ENCODE data around the gene GTF2F1. TPM values are rescaled to one million over a fixed set of nuclear protein-coding genes. Genes with fewer than 3 reads are reported as not detected.

The GTF2F1 gene
- total RNA-seq, 1 donor from 2014 or later, result 67.9 TPM

GRCh38 chr19:6414793-6415590 lies 22.0 kb upstream of the GTF2F1 start:
- DNase-seq (ENCODE audit: low spot score in 2 of 2), result no peak
- Histone ChIP-seq H3K36me3 (peaks cover 61% of the 10 kb centered on the region in 2 donors), H3K27me3 (no peaks in the 10 kb centered on the region), H3K9me3 (no peaks in the 10 kb centered on the region), H3K27ac (no peak overlapping the region), H3K4me1 (no peaks in the 10 kb centered on the region), H3K4me3 (no peak overlapping the region)
- intact Hi-C loops (cut with DNase I), result no loop called here
- TF ChIP-seq CTCF (IDR thresholded peaks at IDR 0.05), result no peak

GRCh38 chr19:6413721-6414643 lies 21.0 kb upstream of the GTF2F1 start:
- Histone ChIP-seq H3K4me1 (no peaks in the 10 kb centered on the region), H3K27ac (no peak overlapping the region), H3K9me3 (no peaks in the 10 kb centered on the region), H3K27me3 (no peaks in the 10 kb centered on the region), H3K4me3 (no peak overlapping the region), H3K36me3 (peaks cover 51% of the 10 kb centered on the region in 2 donors)
- DNase-seq (ENCODE audit: low spot score in 2 of 2), result no peak
- intact Hi-C loops (cut with DNase I), result no loop called here
- no peak for TF ChIP-seq CTCF (IDR thresholded peaks at IDR 0.05)

GRCh38 chr19:6413291-6413690 lies 20.3 kb upstream of the GTF2F1 start:
- H3K27ac ChIP-seq, result no peak overlapping the region
- intact Hi-C loops (cut with DNase I), result no loop called here
- no peak overlapping the region for H3K4me3 ChIP-seq
- H3K27me3 ChIP-seq, result no peaks in the 10 kb centered on the region
- H3K36me3 ChIP-seq, result peaks cover 44% of the 10 kb centered on the region in 2 donors
- no peaks in the 10 kb centered on the region for H3K4me1 ChIP-seq
- no peaks in the 10 kb centered on the region for H3K9me3 ChIP-seq
- no peak for DNase-seq (ENCODE audit: low spot score in 2 of 2)
- TF ChIP-seq CTCF (IDR thresholded peaks at IDR 0.05), result no peak

GRCh38 chr19:6412447-6413091 lies 19.6 kb upstream of the GTF2F1 start:
- no peak for DNase-seq (ENCODE audit: low spot score in 2 of 2)
- Histone ChIP-seq H3K9me3 (no peaks in the 10 kb centered on the region), H3K27me3 (no peaks in the 10 kb centered on the region), H3K27ac (no peak overlapping the region), H3K4me1 (no peaks in the 10 kb centered on the region), H3K4me3 (no peak overlapping the region), H3K36me3 (peaks cover 37% of the 10 kb centered on the region in 2 donors)
- intact Hi-C loops (cut with DNase I), result no loop called here
- TF ChIP-seq CTCF (IDR thresholded peaks at IDR 0.05), result peak; percentile 6 to 44 (median 34)

GRCh38 chr19:6412061-6412446 lies 19.1 kb upstream of the GTF2F1 start:
- no peak for TF ChIP-seq CTCF (IDR thresholded peaks at IDR 0.05)
- Histone ChIP-seq H3K27me3 (no peaks in the 10 kb centered on the region), H3K36me3 (peaks cover 31 to 32% of the 10 kb centered on the region in 2 donors), H3K4me1 (no peaks in the 10 kb centered on the region), H3K9me3 (no peaks in the 10 kb centered on the region), H3K4me3 (no peak overlapping the region), H3K27ac (no peak overlapping the region)
- intact Hi-C loops (cut with DNase I), result no loop called here
- DNase-seq (ENCODE audit: low spot score in 2 of 2), result no peak
